HG03342 (cell line): ENCODE results near the gene KCNMB3.

Experiments used
- ATAC-seq: cut with Tn5 transposase; IDR thresholded peaks from one replicate; pipeline ENCODE4 v1.9.1; 2021; ENCODE audit warnings: mild to moderate bottlenecking, moderate library complexity; ENCODE audit not compliant: unreplicated experiment

Gene KCNMB3

DNA sequence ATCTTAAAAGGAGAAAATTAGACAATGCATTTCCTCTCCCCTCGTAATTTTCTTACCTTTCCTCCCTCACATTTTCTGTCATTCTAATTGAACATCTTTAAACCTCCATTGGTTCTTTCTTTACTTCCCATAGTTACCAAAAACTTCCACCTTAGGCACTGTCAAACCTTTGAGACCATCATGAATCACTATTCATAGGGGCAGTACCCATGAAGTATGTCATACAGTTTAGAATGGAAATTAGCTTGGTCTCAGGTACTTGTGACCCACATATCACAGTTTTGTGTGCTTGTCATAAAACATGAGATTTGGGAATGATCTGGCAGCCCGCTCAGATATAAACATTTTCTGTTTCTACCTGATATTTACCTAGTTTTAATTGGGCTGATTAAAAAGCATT lies 50.1 kb downstream of the KCNMB3 start:
- no peak for ATAC-seq

GRCh38 chr3:179196700-179197099 lies 54.2 kb downstream of the KCNMB3 start:
- no peak for ATAC-seq

GRCh38 chr3:179196098-179196497 lies 54.8 kb downstream of the KCNMB3 start:
- peak; percentile 92 for ATAC-seq

- no peak for ATAC-seq
Measured at GRCh38 chr3:179194931-179195330, 56.0 kb downstream of the KCNMB3 start.
